SHP77 treated with DMSO at 0.1 percent for 48 hours (cell line): Measurements from ENCODE around the gene R3HDM2.
"Not testable (repeated sequence)": the region's sequence is repeated elsewhere in the genome, so short reads cannot be mapped to it uniquely, and the experiment has no call there.

Source experiments
- DNase-seq: peaks from one replicate; lab custom pipeline; 2025; lab: John Stamatoyannopoulos, UW

Gene R3HDM2

GRCh38 chr12:57329219-57329618, 101.6 kb downstream of the R3HDM2 start:
- no peak for DNase-seq

GRCh38 chr12:57325395-57325794, 105.4 kb downstream of the R3HDM2 start:
- DNase-seq: no peak

GRCh38 chr12:57323416-57323815, 107.4 kb downstream of the R3HDM2 start:
- no peak for DNase-seq

GRCh38 chr12:57320639-57321038, 110.2 kb downstream of the R3HDM2 start:
- no peak for DNase-seq

- no peak for DNase-seq
Observed at GRCh38 chr12:57319678-57320469, 111.0 kb downstream of the R3HDM2 start.

GRCh38 chr12:57315681-57316080, 115.2 kb downstream of the R3HDM2 start:
- no peak for DNase-seq

GRCh38 chr12:57312287-57312686, 118.6 kb downstream of the R3HDM2 start:
- DNase-seq: not testable (repeated sequence)

- no peak for DNase-seq
Observed at GRCh38 chr12:57309420-57309819, 121.4 kb downstream of the R3HDM2 start.

GRCh38 chr12:57300961-57301584, 129.8 kb downstream of the R3HDM2 start:
- no peak for DNase-seq

GRCh38 chr12:57299514-57300016, 131.3 kb downstream of the R3HDM2 start:
- no peak for DNase-seq

- DNase-seq: no peak
Observed at GRCh38 chr12:57296291-57296690, 134.6 kb downstream of the R3HDM2 start.

- DNase-seq: not testable (repeated sequence)
Observed at GRCh38 chr12:57282073-57282472, 148.8 kb downstream of the R3HDM2 start.

- peak; percentile 2 for DNase-seq
Observed at GRCh38 chr12:57280211-57281062, 150.4 kb downstream of the R3HDM2 start.

GRCh38 chr12:57278465-57279381, 152.1 kb downstream of the R3HDM2 start:
- DNase-seq: no peak

GRCh38 chr12:57276935-57277563, 153.8 kb downstream of the R3HDM2 start:
- no peak for DNase-seq

- not testable (repeated sequence) for DNase-seq
Observed at GRCh38 chr12:57276233-57276632, 154.6 kb downstream of the R3HDM2 start.

- DNase-seq: no peak
Observed at GRCh38 chr12:57273516-57273915, 157.3 kb downstream of the R3HDM2 start.

- DNase-seq: no peak
Observed at GRCh38 chr12:57272337-57273151, 158.3 kb downstream of the R3HDM2 start.

GRCh38 chr12:57270966-57271470, 159.8 kb downstream of the R3HDM2 start:
- no peak for DNase-seq

GRCh38 chr12:57268264-57268663, 162.6 kb downstream of the R3HDM2 start:
- no peak for DNase-seq
